Loucy (cell line): ENCODE results near the gene MAPKBP1.

Experiments used
- EZH2phosphoT487 ChIP-seq: fragments of 200-600 bp; IDR thresholded peaks from 2 replicates; pipeline ENCODE4 v1.6.1; 2018; ENCODE audit warnings: antibody characterized with exemption, mild to moderate bottlenecking, moderate library complexity, borderline replicate concordance
- TF ChIP-seq, protein P1 (sequence below): fragments of 200-600 bp; sonication (generic); conservative IDR thresholded peaks from 2 replicates; pipeline ENCODE4 v1.5.1; 2014; ENCODE audit warnings: mild to moderate bottlenecking, antibody characterized with exemption, low read length

DNA sequence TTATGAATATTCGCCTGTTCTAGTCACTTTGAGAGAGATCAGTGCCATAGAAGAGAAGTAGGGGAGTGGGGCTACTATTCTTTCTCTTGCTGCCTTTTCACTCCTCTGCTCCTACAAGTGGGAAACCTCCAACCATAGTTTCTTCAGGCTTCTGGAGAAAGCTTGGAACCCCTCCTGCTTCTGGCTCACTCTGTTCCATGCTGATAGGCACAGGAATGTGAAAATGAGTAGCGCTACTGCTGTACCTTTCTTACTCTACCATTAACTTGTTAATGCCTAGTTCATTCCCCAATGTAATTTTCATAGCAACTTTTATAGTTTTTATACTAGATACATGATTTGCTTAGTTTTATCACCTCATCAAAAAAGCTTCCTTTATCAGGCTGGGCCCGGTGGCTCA, 26.9 kb downstream of the MAPKBP1 start:
- TF ChIP-seq, protein P1, sequence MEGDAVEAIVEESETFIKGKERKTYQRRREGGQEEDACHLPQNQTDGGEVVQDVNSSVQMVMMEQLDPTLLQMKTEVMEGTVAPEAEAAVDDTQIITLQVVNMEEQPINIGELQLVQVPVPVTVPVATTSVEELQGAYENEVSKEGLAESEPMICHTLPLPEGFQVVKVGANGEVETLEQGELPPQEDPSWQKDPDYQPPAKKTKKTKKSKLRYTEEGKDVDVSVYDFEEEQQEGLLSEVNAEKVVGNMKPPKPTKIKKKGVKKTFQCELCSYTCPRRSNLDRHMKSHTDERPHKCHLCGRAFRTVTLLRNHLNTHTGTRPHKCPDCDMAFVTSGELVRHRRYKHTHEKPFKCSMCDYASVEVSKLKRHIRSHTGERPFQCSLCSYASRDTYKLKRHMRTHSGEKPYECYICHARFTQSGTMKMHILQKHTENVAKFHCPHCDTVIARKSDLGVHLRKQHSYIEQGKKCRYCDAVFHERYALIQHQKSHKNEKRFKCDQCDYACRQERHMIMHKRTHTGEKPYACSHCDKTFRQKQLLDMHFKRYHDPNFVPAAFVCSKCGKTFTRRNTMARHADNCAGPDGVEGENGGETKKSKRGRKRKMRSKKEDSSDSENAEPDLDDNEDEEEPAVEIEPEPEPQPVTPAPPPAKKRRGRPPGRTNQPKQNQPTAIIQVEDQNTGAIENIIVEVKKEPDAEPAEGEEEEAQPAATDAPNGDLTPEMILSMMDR, result no peak
- TF ChIP-seq EZH2phosphoT487, result no peak
